NOMO-1 (cell line): Measurements from ENCODE around the gene PRSS50.
"Not testable (repeated sequence)": the region's sequence is repeated elsewhere in the genome, so short reads cannot be mapped to it uniquely, and the experiment has no call there.

Experiments used
- DNase-seq, 2 experiments: peaks; one replicate each; lab custom pipeline; 2025; ENCODE audit not compliant: unreplicated experiment in 2 of 2; lab: John Stamatoyannopoulos, UW

Gene PRSS50

GRCh38 chr3:46717447-46718231 is at the start of gene PRSS50:
Gene PRSS50 (minus strand): TSS chr3:46717869. CDS start chr3:46717824, 45 bp downstream.
- DNase-seq: no peak

- no peak for DNase-seq
Observed at GRCh38 chr3:46764206-46764605, 46.5 kb upstream of the PRSS50 start.

- DNase-seq: no peak
Observed at GRCh38 chr3:46763178-46763577, 45.5 kb upstream of the PRSS50 start.

GRCh38 chr3:46759239-46760167 is 41.8 kb upstream of the PRSS50 start:
- DNase-seq: no peak

GRCh38 chr3:46756642-46757041 is 39.0 kb upstream of the PRSS50 start:
- DNase-seq: no peak

GRCh38 chr3:46755646-46756045 is 38.0 kb upstream of the PRSS50 start:
- no peak for DNase-seq

- DNase-seq: not testable (repeated sequence)
Observed at GRCh38 chr3:46753127-46753526, 35.5 kb upstream of the PRSS50 start.

- DNase-seq: no peak
Observed at GRCh38 chr3:46750555-46751038, 32.9 kb upstream of the PRSS50 start.

- peak in 1 of 2 experiments; percentile 29 for DNase-seq
Observed at GRCh38 chr3:46749129-46749528, 31.5 kb upstream of the PRSS50 start.

- no peak for DNase-seq
Observed at GRCh38 chr3:46748170-46748569, 30.5 kb upstream of the PRSS50 start.

GRCh38 chr3:46746711-46747110 is 29.0 kb upstream of the PRSS50 start:
- no peak for DNase-seq

GRCh38 chr3:46742992-46743585 is 25.4 kb upstream of the PRSS50 start:
- no peak for DNase-seq

GRCh38 chr3:46739565-46739964 is 21.9 kb upstream of the PRSS50 start:
- DNase-seq: not testable (repeated sequence)

GRCh38 chr3:46737329-46737731 is 19.7 kb upstream of the PRSS50 start:
- DNase-seq: no peak

GRCh38 chr3:46736006-46736872 is 18.6 kb upstream of the PRSS50 start:
- no peak for DNase-seq

- DNase-seq: no peak
Observed at GRCh38 chr3:46734773-46735172, 17.1 kb upstream of the PRSS50 start.

GRCh38 chr3:46733026-46733800 is 15.5 kb upstream of the PRSS50 start:
- no peak for DNase-seq

GRCh38 chr3:46731795-46732194 is 14.1 kb upstream of the PRSS50 start:
- no peak for DNase-seq

- no peak for DNase-seq
Observed at GRCh38 chr3:46730819-46731218, 13.2 kb upstream of the PRSS50 start.
